Activated CD4-positive, alpha-beta T cell treated with anti-CD3 and anti-CD28 coated beads, Interleukin-2, amount 50 U/mL, for 1 hour (primary cell): ENCODE measurements around the gene LZTR1.

ENCODE experiments used
- DNase-seq: peaks from one replicate; pipeline ENCODE4 v3.0.0-alpha.2; 2020

The LZTR1 gene

GRCh38 chr22:20983081-20983771, 1.1 kb downstream of the LZTR1 start:
- no peak for DNase-seq

GRCh38 chr22:20985720-20986119, 3.6 kb downstream of the LZTR1 start:
- no peak for DNase-seq

GRCh38 chr22:20986365-20986764, 4.3 kb downstream of the LZTR1 start:
- no peak for DNase-seq

- DNase-seq: no peak
These were observed 5.3 kb downstream of the LZTR1 start for GRCh38 chr22:20987375-20987774.

- no peak for DNase-seq
These were observed 6.7 kb downstream of the LZTR1 start for GRCh38 chr22:20988573-20989322.

GRCh38 chr22:20989323-20990138, 7.4 kb downstream of the LZTR1 start:
- no peak for DNase-seq

GRCh38 chr22:20990184-20991180, 8.4 kb downstream of the LZTR1 start:
- no peak for DNase-seq

- no peak for DNase-seq
These were observed 9.4 kb downstream of the LZTR1 start for GRCh38 chr22:20991252-20992055.

GRCh38 chr22:20992056-20992442, 10.0 kb downstream of the LZTR1 start:
- no peak for DNase-seq

- no peak for DNase-seq
These were observed 10.6 kb downstream of the LZTR1 start for GRCh38 chr22:20992456-20993303.

- DNase-seq: no peak
These were observed 11.4 kb downstream of the LZTR1 start for GRCh38 chr22:20993304-20994127.

GRCh38 chr22:20994128-20994901, 12.2 kb downstream of the LZTR1 start:
- no peak for DNase-seq

- no peak for DNase-seq
These were observed 12.8 kb downstream of the LZTR1 start for GRCh38 chr22:20994902-20995241.

- no peak for DNase-seq
These were observed 13.4 kb downstream of the LZTR1 start for GRCh38 chr22:20995329-20996030.

GRCh38 chr22:20996031-20996410, 13.9 kb downstream of the LZTR1 start:
- DNase-seq: no peak

GRCh38 chr22:20996598-20997535, 14.8 kb downstream of the LZTR1 start:
- DNase-seq: no peak
